PC-3 (cell line): ENCODE results near the gene ZCCHC24. TPM values are rescaled to one million over a fixed set of nuclear protein-coding genes. Genes with fewer than 3 reads are reported as not detected.

Source experiments
- ATAC-seq: fragments of 200-7000 bp; cut with Tn5 transposase; 2 replicates; pipeline ENCODE4 v1.9.1; 2020; ENCODE audit warnings: mild to moderate bottlenecking, moderate library complexity
- BruUV-seq: library from RNA; stranded (reverse); fragments of 400-500 nt; replicated peaks from 2 replicates; lab custom pipeline; 2021; lab: Mats Ljungman, UMichigan
- CTCF ChIA-PET: fragments of 300-600 bp; sonication (Branson Sonifier 250); formaldehyde crosslinking; loops from one replicate; lab custom pipeline; 2022; ENCODE audit warnings: antibody characterized with exemption; lab: Charles Lee
- POLR2A ChIA-PET: fragments of 300-600 bp; sonication (Branson Sonifier 250); formaldehyde crosslinking; loops from one replicate; lab custom pipeline; 2022; ENCODE audit warnings: antibody characterized with exemption; ENCODE audit not compliant: unreplicated experiment; lab: Charles Lee
- DNase-seq: peaks from one replicate; pipeline ENCODE4 v3.0.0-alpha.2; 2015
- H2AFZ ChIP-seq: fragments of 300-600 bp; sonication (generic); 2 replicates; pipeline ENCODE4 v1.6.0; 2016; ENCODE audit warnings: antibody characterized with exemption, low read length
- H3F3A ChIP-seq: fragments of 300-600 bp; sonication (generic); one replicate; pipeline ENCODE4 v1.6.0; 2017; ENCODE audit warnings: antibody characterized with exemption, low read length, control low read depth, mild to moderate bottlenecking; ENCODE audit not compliant: unreplicated experiment
- H3K27ac ChIP-seq: fragments of 300-600 bp; sonication (generic); 2 replicates; pipeline ENCODE4 v1.5.1; 2016; ENCODE audit warnings: mild to moderate bottlenecking, low read length
- H3K27me3 ChIP-seq: fragments of 300-600 bp; sonication (generic); 2 replicates; pipeline ENCODE4 v1.6.1; 2016; ENCODE audit warnings: low read length, mixed read lengths
- H3K36me3 ChIP-seq: fragments of 300-600 bp; sonication (generic); 2 replicates; pipeline ENCODE4 v1.6.1; 2016; ENCODE audit warnings: low read depth, mixed run types, low read length, mixed read lengths
- H3K4me1 ChIP-seq: fragments of 300-600 bp; sonication (generic); 2 replicates; pipeline ENCODE4 v1.5.1; 2016; ENCODE audit warnings: low read length; ENCODE audit not compliant: insufficient read depth
- H3K4me2 ChIP-seq: fragments of 300-600 bp; sonication (generic); 2 replicates; pipeline ENCODE4 v1.6.0; 2016; ENCODE audit warnings: low read length
- H3K4me3 ChIP-seq: fragments of 300-600 bp; sonication (generic); 2 replicates; pipeline ENCODE4 v1.5.1; 2016; ENCODE audit warnings: mild to moderate bottlenecking, low read length, mixed read lengths
- H3K79me2 ChIP-seq: fragments of 300-600 bp; sonication (generic); 2 replicates; pipeline ENCODE4 v1.6.1; 2017; ENCODE audit warnings: low read length, mixed read lengths
- H3K9ac ChIP-seq: fragments of 300-600 bp; sonication (generic); 2 replicates; pipeline ENCODE4 v1.6.0; 2016; ENCODE audit warnings: mild to moderate bottlenecking, low read length
- H3K9me2 ChIP-seq: fragments of 300-600 bp; sonication (generic); replicated peaks from 2 replicates; pipeline ENCODE4 v1.6.1; 2016; ENCODE audit warnings: mixed run types, low read length, mixed read lengths
- H3K9me3 ChIP-seq: fragments of 300-600 bp; sonication (generic); 2 replicates; pipeline ENCODE4 v1.6.1; 2016; ENCODE audit warnings: low read length, mixed read lengths
- H4K20me1 ChIP-seq: fragments of 300-600 bp; sonication (generic); 2 replicates; pipeline ENCODE4 v1.6.1; 2016; ENCODE audit warnings: low read length, mixed read lengths
- CTCF ChIP-seq: fragments of 300-600 bp; sonication (generic); conservative IDR thresholded peaks from 2 replicates; pipeline ENCODE4 v1.5.1; 2017; ENCODE audit warnings: antibody characterized with exemption, low read depth, mild to moderate bottlenecking, low read length
- EZH2 ChIP-seq: fragments of 300-600 bp; sonication (generic); IDR thresholded peaks from one replicate; pipeline ENCODE4 v1.6.1; 2017; ENCODE audit warnings: antibody characterized with exemption, mild to moderate bottlenecking, low read length; ENCODE audit not compliant: unreplicated experiment
- EZH2phosphoT487 ChIP-seq: fragments of 300-600 bp; sonication (generic); IDR thresholded peaks from 2 replicates; pipeline ENCODE4 v1.6.1; 2018; ENCODE audit warnings: mild to moderate bottlenecking, antibody characterized with exemption, low read length, borderline replicate concordance
- intact Hi-C: fragments of 100-400 bp; cut with micrococcal nuclease; formaldehyde crosslinking; loops from 2 replicates; pipeline ENCODE4 v1.9.0; 2023
- total RNA-seq: library from RNA; depleted of rRNA; stranded (reverse); fragments of >200 nt; gene quantifications from 2 replicates; pipeline ENCODE4 v1.2.3, GENCODE V29; 2014

Gene ZCCHC24
- total RNA-seq, 1 experiment from 2014 or later, result 32.9 TPM

DNA sequence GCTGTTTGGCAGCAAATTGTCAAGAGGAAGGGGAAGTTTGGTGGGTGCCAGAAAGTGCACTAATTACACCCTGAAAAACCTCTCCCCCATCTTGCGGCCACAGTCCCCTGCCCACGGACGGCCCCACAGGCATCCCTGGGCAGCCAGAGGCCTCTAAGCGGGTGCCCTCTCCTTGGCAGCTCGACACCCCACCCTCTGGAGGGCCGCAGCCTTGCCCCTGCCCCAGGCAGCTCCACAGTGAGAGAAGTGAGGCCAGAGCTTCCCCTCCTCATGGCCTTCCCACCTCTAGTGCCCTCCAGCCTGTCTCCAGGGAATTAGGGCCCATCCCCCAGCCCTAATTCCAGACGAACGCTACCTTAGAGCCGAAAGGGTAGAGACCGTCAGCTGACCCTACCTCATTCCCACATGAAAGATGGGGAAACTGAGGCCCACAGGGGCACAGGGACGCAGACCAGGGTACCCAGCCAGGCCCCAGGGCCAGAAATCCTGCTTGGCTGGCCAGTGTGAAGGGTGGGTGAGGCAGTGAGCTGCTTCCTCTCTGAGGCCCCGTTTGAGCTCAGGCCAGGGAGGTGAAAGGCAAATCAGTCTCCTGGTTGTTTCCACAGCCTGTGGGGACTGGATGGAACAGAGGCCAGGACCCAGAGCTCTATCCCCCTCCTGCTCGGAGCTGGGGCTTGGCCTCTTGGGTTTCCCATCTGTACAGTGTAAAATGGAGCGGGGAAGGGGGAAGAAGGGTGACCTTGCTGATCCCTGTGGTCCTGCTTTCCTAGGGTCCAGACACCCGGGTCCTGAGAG, 10.0 kb downstream of the ZCCHC24 start:
- Histone ChIP-seq H3K27me3 (no peaks in the 10 kb centered on the region), H3K9ac (peak overlapping the region; percentile 75), H3K79me2 (peaks cover 61% of the 10 kb centered on the region), H3K4me1 (peaks cover 68% of the 10 kb centered on the region), H3K9me2 (no peaks in the 10 kb centered on the region), H2AFZ (0 out of 2 replicates have a peak overlapping the region, but pooled peaks have one; percentile 0), H3K27ac (peak overlapping the region; percentile 82), H4K20me1 (peaks cover 7% of the 10 kb centered on the region; the same call in 1 of the 2 replicates), H3K4me3 (peak overlapping the region; percentile 36), H3F3A (peaks cover 8% of the 10 kb centered on the region), H3K9me3 (no peaks in the 10 kb centered on the region), H3K4me2 (peak overlapping the region; percentile 61), H3K36me3 (no peaks in the 10 kb centered on the region)
- no peak for TF ChIP-seq CTCF
- no peak for TF ChIP-seq EZH2phosphoT487
- TF ChIP-seq EZH2, result no peak
- peak; percentile 95 for DNase-seq
- ATAC-seq, result peak; percentile 58
- ChIA-PET CTCF (interaction anchor here (0.5 to 2.5 kb wide), 3 partner anchors 10 to 1219 kb away, joined by 3 to 15 read pairs (median 3); partner anchors contain the start of gene ZCCHC24), POLR2A (no interaction called here)
- intact Hi-C loops, result loop anchor here (2.0 kb wide), 1 partner anchor 23 kb away; no protein-coding TSS in a partner anchor
- BruUV-seq, result no TSS peak

DNA sequence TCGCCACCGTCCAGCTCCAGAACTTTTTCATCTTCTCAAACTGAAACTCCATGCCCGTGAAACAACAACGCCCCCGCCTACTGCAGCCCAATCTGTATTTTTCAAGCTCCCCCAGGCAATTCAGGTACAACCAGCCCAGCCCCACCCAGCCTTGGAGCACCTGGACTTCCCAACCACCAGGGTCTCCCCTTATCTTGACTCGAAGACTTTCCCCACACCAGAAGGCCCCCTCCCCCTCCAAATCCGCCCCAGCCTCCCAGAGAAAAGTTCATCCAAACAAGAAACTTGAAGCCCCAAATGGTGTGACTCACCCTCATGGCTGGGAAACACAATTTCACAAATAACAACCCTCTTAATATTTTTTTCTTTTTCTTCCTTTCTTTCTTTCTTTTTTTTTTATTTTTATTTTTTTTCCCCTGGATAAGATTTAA, 10.6 kb downstream of the ZCCHC24 start:
- Histone ChIP-seq H3K27me3 (no peaks in the 10 kb centered on the region), H3K9me2 (no peaks in the 10 kb centered on the region), H3K36me3 (peaks cover 5% of the 10 kb centered on the region; the same call in 1 of the 2 replicates), H3K9me3 (no peaks in the 10 kb centered on the region), H3K4me3 (peak overlapping the region; percentile 36), H3K4me1 (peaks cover 61% of the 10 kb centered on the region), H2AFZ (no peak overlapping the region), H3F3A (peaks cover 8% of the 10 kb centered on the region), H4K20me1 (0 out of 2 replicates have a peak, but pooled peaks cover under 1% of the 10 kb centered on the region), H3K79me2 (peaks cover 56% of the 10 kb centered on the region), H3K27ac (peak overlapping the region; percentile 82), H3K9ac (peak overlapping the region; percentile 75), H3K4me2 (peak overlapping the region; percentile 61)
- no TSS peak for BruUV-seq
- TF ChIP-seq EZH2 (no peak), CTCF (no peak), EZH2phosphoT487 (no peak)
- ChIA-PET CTCF (interaction anchor here (2.5 kb wide), 1 partner anchor 61 kb away, joined by 15 read pairs; no protein-coding TSS in a partner anchor), POLR2A (no interaction called here)
- ATAC-seq, result peak; percentile 9
- peak; percentile 94 for DNase-seq
- intact Hi-C loops, result loop anchor here (2.0 kb wide), 1 partner anchor 22 kb away; no protein-coding TSS in a partner anchor
